GM12891 (cell line): ENCODE measurements around the gene SEPTIN10.

Source experiments
- DNase-seq: peaks from one replicate; pipeline ENCODE4 v3.0.0; 2011; ENCODE audit warnings: low spot score; ENCODE audit not compliant: insufficient read length
- FAIRE-seq: peaks from 2 replicates; lab custom pipeline; 2011; peaks lifted over from hg19 to GRCh38; lab: Jason Lieb, UNC
- POLR2A ChIP-seq: IDR thresholded peaks from 2 replicates; pipeline ENCODE4 v1.6.1; 2011; ENCODE audit warnings: low read depth, low read length, control low read depth
- POLR2AphosphoS5 ChIP-seq: IDR thresholded peaks from 2 replicates; pipeline ENCODE4 v1.6.1; 2011; ENCODE audit warnings: low read depth, low read length, control low read depth
- POU2F2 ChIP-seq: IDR thresholded peaks from 2 replicates; pipeline ENCODE4 v1.6.1; 2011; ENCODE audit warnings: low read depth, mild to moderate bottlenecking, control low read depth, low read length, moderate library complexity
- SPI1 ChIP-seq: IDR thresholded peaks from 2 replicates; pipeline ENCODE4 v1.6.1; 2011; ENCODE audit warnings: low read depth, low read length, control low read depth

SEPTIN10 gene

GRCh38 chr2:109493176-109493935, 120.4 kb downstream of the SEPTIN10 start:
- no peak for FAIRE-seq
- DNase-seq: no peak
- TF ChIP-seq SPI1 (no peak), POU2F2 (no peak), POLR2A (no peak), POLR2AphosphoS5 (no peak)
